Right lobe of liver (tissue), 6 donors: ENCODE results near the gene NKX2-8. TPM values are rescaled to one million over a fixed set of nuclear protein-coding genes. Genes with fewer than 3 reads are reported as not detected.
A peak's percentile ranks its signal among the peaks of the same experiment; 100 is the strongest.

Experiments
- ATAC-seq, 4 donors: fragments of 200-7000 bp; cut with Tn5 transposase; one replicate each; pipeline ENCODE4 v1.9.1; 2020; ENCODE audit warnings: mild to moderate bottlenecking in 4 of 4, moderate library complexity in 4 of 4
- DNase-seq, 3 donors: peaks; one replicate each; pipeline ENCODE4 v3.0.0-alpha.2; 2020
- H3K27ac ChIP-seq, 3 donors: fragments of 200-600 bp; one replicate each; pipeline ENCODE4 v1.8.0; 2022
- H3K27me3 ChIP-seq, 2 donors: fragments of 200-600 bp; one replicate each; pipeline ENCODE4 v1.8.0; 2022
- H3K36me3 ChIP-seq, 4 donors: fragments of 200-600 bp; sonication (generic) in 1 of 4; one replicate each; pipeline versions ENCODE4 v1.5.1 to v1.8.0; 2017 to 2022; ENCODE audit warnings: control low read depth in 1 of 4
- H3K4me1 ChIP-seq, 4 donors: fragments of 200-600 bp; sonication (generic) in 1 of 4; one replicate each; pipeline versions ENCODE4 v1.5.1 to v1.8.0; 2017 to 2022; ENCODE audit warnings: control low read depth in 1 of 4
- H3K4me3 ChIP-seq, 3 donors: fragments of 200-600 bp; one replicate each; pipeline ENCODE4 v1.8.0; 2022
- H3K9me3 ChIP-seq, 4 donors: fragments of 200-600 bp; sonication (generic) in 1 of 4; one replicate each; pipeline versions ENCODE4 v1.5.1 to v1.8.0; 2017 to 2022; ENCODE audit warnings: control low read depth in 1 of 4
- CTCF ChIP-seq, 4 donors: fragments of 200-600 bp in 3 of 4; fragments of 450-650 bp in 1 of 4; IDR thresholded peaks; one replicate each; pipeline versions ENCODE4 v1.5.1 to v1.8.0; 2016 to 2022; ENCODE audit warnings: antibody characterized with exemption in 4 of 4, mild to moderate bottlenecking in 2 of 4
- POLR2A ChIP-seq: fragments of 450-650 bp; IDR thresholded peaks from one replicate; pipeline ENCODE4 v1.6.1; 2017; ENCODE audit warnings: antibody characterized with exemption, mild to moderate bottlenecking
- WGBS: methylation state at CpG from one replicate; pipeline ENCODE4 v1.1.6; 2018; ENCODE audit warnings: low coverage, low lambda C conversion rate; ENCODE audit not compliant: insufficient coverage; ENCODE audit errors: missing lambda C conversion rate; 5-methylcytosine and 5-hydroxymethylcytosine counted together
- intact Hi-C, 2 donors: fragments of 100-400 bp; cut with DNase I; formaldehyde crosslinking; loops; one replicate each; pipeline versions ENCODE4 v1.11.2 to v1.14.1; 2022
- total RNA-seq, 6 experiments: library from RNA; depleted of rRNA in 2 of 6; stranded (reverse); fragments of >200 nt in 2 of 6; fragmentation: NEBNext Ultra II Directional in 3 of 6; extraction: Animal tissue kit (Norgen Biotek cat#: 25700) in 3 of 6; gene quantifications; one replicate each; pipeline versions ENCODE4 v1.1.0 to v1.2.4, GENCODE V29; 2016 to 2023
- donor health status: DM: no; HTN: yes; CAD: no.
- donor health status: DM: no; HTN: no; CAD: no.
- donor health status: DM: no; HTN: no; CAD: no.
- donor health status: DM: no; HTN: yes; CAD: no.
- donor health status: DM: no; HTN: yes; CAD: no.

The NKX2-8 gene
- total RNA-seq, 6 experiments from 2014 or later = not detected

- no CpG with 5 or more reads among the region's 1 CpG for WGBS
- Histone ChIP-seq H3K27ac (no peak overlapping the region), H3K4me1 (no peaks in the 10 kb centered on the region), H3K9me3 (no peaks in the 10 kb centered on the region), H3K27me3 (no peaks in the 10 kb centered on the region), H3K4me3 (no peak overlapping the region), H3K36me3 (peaks cover 0 to 2% (median 0%) of the 10 kb centered on the region in 4 donors)
- TF ChIP-seq CTCF (IDR thresholded peaks at IDR 0.05) (no peak), POLR2A (no peak)
- intact Hi-C loops = no loop called here
- DNase-seq (no peak), ATAC-seq (peak in 1 of 4 donors; percentile 56)
These were observed 42.6 kb upstream of the NKX2-8 start for GRCh38 chr14:36625014-36625413.

DNA sequence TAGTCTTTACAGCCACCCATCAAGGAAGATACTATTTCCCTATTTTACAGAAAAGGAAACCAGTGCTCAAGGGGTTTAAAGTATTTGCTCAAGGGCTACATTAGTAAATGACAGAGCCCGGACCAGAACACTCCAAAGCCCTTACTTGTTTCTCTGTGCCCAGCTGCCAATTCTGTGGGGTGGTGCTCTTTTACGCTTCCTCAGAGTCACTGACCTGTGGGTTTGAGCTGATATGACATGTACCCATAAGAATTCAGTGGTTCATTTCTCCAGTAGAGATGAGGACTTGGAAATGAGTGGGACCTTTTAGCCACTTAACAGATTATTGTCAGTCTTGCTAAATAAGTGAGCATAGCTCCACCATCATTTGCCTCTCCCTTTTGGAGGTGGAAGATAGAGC, 37.4 kb upstream of the NKX2-8 start:
- DNase-seq (no peak), ATAC-seq (no peak)
- Histone ChIP-seq H3K27ac (no peak overlapping the region), H3K4me3 (no peak overlapping the region), H3K9me3 (no peaks in the 10 kb centered on the region), H3K4me1 (no peaks in the 10 kb centered on the region), H3K27me3 (no peaks in the 10 kb centered on the region), H3K36me3 (peaks cover 0 to 2% (median 0%) of the 10 kb centered on the region in 4 donors)
- 76% methylated on average over 2 of the region's 2 CpGs for WGBS
- intact Hi-C loops = no loop called here
- no peak for TF ChIP-seq POLR2A
- TF ChIP-seq CTCF (IDR thresholded peaks at IDR 0.05) = no peak

DNA sequence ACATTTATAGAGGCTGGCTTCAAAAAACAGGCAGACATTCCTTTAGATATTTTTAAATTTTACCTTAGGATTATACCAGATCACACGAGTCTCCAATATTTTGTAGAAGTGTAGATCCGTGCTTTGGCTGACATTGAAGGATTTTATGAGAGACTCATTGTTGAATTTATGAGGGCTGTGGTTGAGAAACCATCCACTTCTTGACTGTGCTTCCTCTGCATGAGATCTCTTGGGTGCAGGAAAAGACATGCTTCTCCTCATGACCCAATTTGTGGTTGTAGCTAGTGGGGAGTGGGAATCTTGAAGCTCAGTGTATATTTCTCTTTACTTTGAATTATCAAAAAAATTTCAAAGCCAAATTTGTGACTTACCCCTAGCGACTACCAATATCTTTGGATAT, 36.7 kb upstream of the NKX2-8 start:
- no peaks in the 10 kb centered on the region for H3K9me3 ChIP-seq
- H3K27ac ChIP-seq = no peak overlapping the region
- ATAC-seq (no peak), DNase-seq (no peak)
- H3K36me3 ChIP-seq = peaks cover 0 to 2% (median 0%) of the 10 kb centered on the region in 4 donors
- 59% methylated on average over 3 of the region's 3 CpGs for WGBS
- H3K4me3 ChIP-seq = no peak overlapping the region
- intact Hi-C loops = no loop called here
- H3K27me3 ChIP-seq = no peaks in the 10 kb centered on the region
- TF ChIP-seq POLR2A = no peak
- TF ChIP-seq CTCF (IDR thresholded peaks at IDR 0.05) = no peak
- no peaks in the 10 kb centered on the region for H3K4me1 ChIP-seq

DNA sequence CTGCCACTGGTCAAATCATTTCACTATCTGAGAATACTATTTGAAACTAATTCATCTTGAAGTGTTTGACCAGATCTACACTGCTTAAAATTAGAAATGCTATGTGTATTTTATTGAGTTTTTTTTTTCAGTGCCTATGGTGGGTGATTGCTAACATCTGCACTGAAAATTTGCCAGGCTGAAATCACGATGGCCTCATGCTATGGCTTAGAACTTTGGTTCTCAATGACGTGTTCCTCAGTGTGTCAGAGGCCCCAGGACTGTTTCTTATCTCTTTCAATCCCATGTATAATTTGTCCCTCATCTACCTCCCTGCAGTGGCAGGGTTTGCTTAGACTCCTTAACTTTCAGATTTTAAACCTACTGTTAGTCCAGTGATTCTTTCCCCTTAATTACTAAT, 36.2 kb upstream of the NKX2-8 start:
- no peaks in the 10 kb centered on the region for H3K27me3 ChIP-seq
- intact Hi-C loops = no loop called here
- TF ChIP-seq CTCF (IDR thresholded peaks at IDR 0.05) = no peak
- TF ChIP-seq POLR2A = no peak
- peaks cover 0 to 2% (median 0%) of the 10 kb centered on the region in 4 donors for H3K36me3 ChIP-seq
- no peaks in the 10 kb centered on the region for H3K9me3 ChIP-seq
- WGBS = 54% methylated on average over 2 of the region's 2 CpGs
- H3K4me3 ChIP-seq = no peak overlapping the region
- H3K4me1 ChIP-seq = no peaks in the 10 kb centered on the region
- H3K27ac ChIP-seq = no peak overlapping the region
- DNase-seq (no peak), ATAC-seq (no peak)

DNA sequence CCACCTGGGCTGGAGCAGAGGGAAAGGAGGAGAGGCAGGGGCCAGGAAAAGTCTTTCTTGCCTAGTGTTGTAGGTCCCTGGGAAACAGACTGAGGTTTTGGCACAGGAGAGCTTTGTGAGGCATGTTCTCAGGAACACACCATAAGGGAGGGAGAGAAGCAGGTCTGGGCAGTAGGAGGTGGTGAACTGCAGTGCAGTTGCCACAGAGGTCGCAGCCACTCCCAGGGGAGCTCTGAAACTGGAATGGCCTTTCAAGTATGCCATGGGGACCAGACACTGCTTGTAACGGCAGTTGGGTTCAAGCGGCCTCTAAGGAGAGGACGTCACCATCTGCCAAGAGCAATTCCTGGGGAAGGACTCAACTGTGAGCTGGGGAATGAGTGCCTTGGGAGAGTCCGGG, 35.4 kb upstream of the NKX2-8 start:
- no peak for TF ChIP-seq POLR2A
- no peaks in the 10 kb centered on the region for H3K4me1 ChIP-seq
- H3K9me3 ChIP-seq = no peaks in the 10 kb centered on the region
- no peak for DNase-seq
- H3K27me3 ChIP-seq = no peaks in the 10 kb centered on the region
- ATAC-seq = no peak
- H3K4me3 ChIP-seq = no peak overlapping the region
- intact Hi-C loops = no loop called here
- H3K36me3 ChIP-seq = peaks cover 0 to 2% (median 0%) of the 10 kb centered on the region in 4 donors
- no peak overlapping the region for H3K27ac ChIP-seq
- WGBS = 29% methylated on average over 1 of the region's 5 CpGs
